ENCODE data around the gene TFE3. TPM values are rescaled to one million over a fixed set of nuclear protein-coding genes. Genes with fewer than 3 reads are reported as not detected.
A peak's percentile ranks its signal among the peaks of the same experiment; 100 is the strongest.

Gene TFE3
- total RNA-seq, 6 experiments from 2014 or later, result 76.6 to 89.1 (median 83.9) TPM

GRCh38 chrX:49037883-49038475 is 5.2 kb downstream of the TFE3 start:
- peaks cover 37% of the 10 kb centered on the region for H3K36me3 Mint-ChIP-seq (ENCODE audit: low read depth)
- H3K4me1 Mint-ChIP-seq (ENCODE audit: low read depth), result peaks cover 37% of the 10 kb centered on the region
- H3K27ac Mint-ChIP-seq, result peak overlapping the region; percentile 97
- H3K27me3 Mint-ChIP-seq (ENCODE audit: insufficient read depth), result no peaks in the 10 kb centered on the region; the same call in 1 of the 2 replicates
- TF ChIP-seq CTCF (IDR thresholded peaks at IDR 0.05), result no peak
- H3K4me3 Mint-ChIP-seq, result peak overlapping the region; percentile 77
- DNase-seq, result peak; percentile 69
- H3K9me3 Mint-ChIP-seq, result no peaks in the 10 kb centered on the region

GRCh38 chrX:49030283-49030682 is 12.9 kb downstream of the TFE3 start:
- TF ChIP-seq CTCF (IDR thresholded peaks at IDR 0.05), result no peak
- Mint-ChIP-seq H3K27ac (no peak overlapping the region), H3K36me3 (ENCODE audit: low read depth) (peaks cover 21% of the 10 kb centered on the region), H3K4me1 (ENCODE audit: low read depth) (peaks cover 7% of the 10 kb centered on the region; the same call in 1 of the 2 replicates), H3K4me3 (no peak overlapping the region), H3K9me3 (no peaks in the 10 kb centered on the region), H3K27me3 (ENCODE audit: insufficient read depth) (no peaks in the 10 kb centered on the region; the same call in 1 of the 2 replicates)
- no peak for DNase-seq

- no peak for TF ChIP-seq CTCF (IDR thresholded peaks at IDR 0.05)
- H3K36me3 Mint-ChIP-seq (ENCODE audit: low read depth), result peaks cover 20% of the 10 kb centered on the region
- H3K9me3 Mint-ChIP-seq, result no peaks in the 10 kb centered on the region
- no peak for DNase-seq
- no peaks in the 10 kb centered on the region; the same call in 1 of the 2 replicates for H3K27me3 Mint-ChIP-seq (ENCODE audit: insufficient read depth)
- H3K4me3 Mint-ChIP-seq, result no peak overlapping the region
- no peak overlapping the region for H3K27ac Mint-ChIP-seq
- H3K4me1 Mint-ChIP-seq (ENCODE audit: low read depth), result peaks cover 7% of the 10 kb centered on the region; the same call in 1 of the 2 replicates
Observed at GRCh38 chrX:49029876-49030275, 13.3 kb downstream of the TFE3 start.

GRCh38 chrX:49019599-49020249 is 23.4 kb downstream of the TFE3 start:
- H3K36me3 Mint-ChIP-seq (ENCODE audit: low read depth), result peaks cover 6% of the 10 kb centered on the region
- DNase-seq, result no peak
- no peaks in the 10 kb centered on the region for H3K9me3 Mint-ChIP-seq
- no peaks in the 10 kb centered on the region for H3K27me3 Mint-ChIP-seq (ENCODE audit: insufficient read depth)
- no peak overlapping the region for H3K27ac Mint-ChIP-seq
- TF ChIP-seq CTCF (IDR thresholded peaks at IDR 0.05), result no peak
- H3K4me3 Mint-ChIP-seq, result no peak overlapping the region
- H3K4me1 Mint-ChIP-seq (ENCODE audit: low read depth), result no peaks in the 10 kb centered on the region

GRCh38 chrX:49019050-49019449 is 24.1 kb downstream of the TFE3 start:
- no peaks in the 10 kb centered on the region for H3K36me3 Mint-ChIP-seq (ENCODE audit: low read depth)
- DNase-seq, result no peak
- H3K27ac Mint-ChIP-seq, result no peak overlapping the region
- no peaks in the 10 kb centered on the region for H3K27me3 Mint-ChIP-seq (ENCODE audit: insufficient read depth)
- no peaks in the 10 kb centered on the region for H3K4me1 Mint-ChIP-seq (ENCODE audit: low read depth)
- H3K9me3 Mint-ChIP-seq, result no peaks in the 10 kb centered on the region
- H3K4me3 Mint-ChIP-seq, result no peak overlapping the region
- TF ChIP-seq CTCF (IDR thresholded peaks at IDR 0.05), result no peak
